H9 (cell line): Measurements from ENCODE around the gene PLXNB3. TPM values are rescaled to one million over a fixed set of nuclear protein-coding genes. Genes with fewer than 3 reads are reported as not detected.

Experiments
- DNase-seq: peaks from one replicate; pipeline ENCODE4 v3.0.0-alpha.2; 2017
- H2AFZ ChIP-seq: one replicate; pipeline ENCODE4 v1.6.1; 2013; ENCODE audit warnings: mild to moderate bottlenecking, low read length, control low read depth, moderate library complexity
- H2AK5ac ChIP-seq: 2 replicates; pipeline ENCODE4 v1.6.1; 2013; ENCODE audit warnings: low read length, control low read depth, mixed read lengths; ENCODE audit not compliant: insufficient read length
- H2BK120ac ChIP-seq: one replicate; pipeline ENCODE4 v1.6.1; 2013; ENCODE audit warnings: low read depth, mild to moderate bottlenecking, low read length, control low read depth, inconsistent platforms; ENCODE audit not compliant: poor library complexity, severe bottlenecking
- H2BK12ac ChIP-seq: 2 replicates; pipeline ENCODE4 v1.6.1; 2013; ENCODE audit warnings: low read length, control low read depth, mixed read lengths, low read depth; ENCODE audit not compliant: insufficient read length
- H2BK15ac ChIP-seq: 2 replicates; pipeline ENCODE4 v1.6.1; 2013; ENCODE audit warnings: low read depth, low read length, control low read depth
- H2BK20ac ChIP-seq: one replicate; pipeline ENCODE4 v1.6.1; 2013; ENCODE audit warnings: low read depth, mild to moderate bottlenecking, low read length, control low read depth, inconsistent platforms; ENCODE audit not compliant: poor library complexity, severe bottlenecking
- H2BK5ac ChIP-seq: 2 replicates; pipeline ENCODE4 v1.6.1; 2013; ENCODE audit warnings: low read length, control low read depth, mixed read lengths; ENCODE audit not compliant: insufficient read length
- H3K14ac ChIP-seq: 2 replicates; pipeline ENCODE4 v1.6.1; 2013; ENCODE audit warnings: low read length, control low read depth; ENCODE audit not compliant: insufficient read depth
- H3K18ac ChIP-seq: 2 replicates; pipeline ENCODE4 v1.6.1; 2013; ENCODE audit warnings: low read depth, mild to moderate bottlenecking, mixed read lengths, low read length, control low read depth; ENCODE audit not compliant: insufficient read length
- H3K23ac ChIP-seq: 2 replicates; pipeline ENCODE4 v1.6.1; 2013; ENCODE audit warnings: low read length, control low read depth, mixed read lengths, low read depth; ENCODE audit not compliant: insufficient read length
- H3K23me2 ChIP-seq: 2 replicates; pipeline ENCODE4 v1.6.1; 2013; ENCODE audit warnings: low read depth, mild to moderate bottlenecking, mixed read lengths, low read length, control low read depth; ENCODE audit not compliant: insufficient read length, poor library complexity, severe bottlenecking
- H3K27ac ChIP-seq: 2 replicates; pipeline ENCODE4 v1.5.1; 2013; ENCODE audit warnings: low read length, control low read depth, mixed read lengths, low read depth; ENCODE audit not compliant: insufficient read length
- H3K27me3 ChIP-seq: 2 replicates; pipeline ENCODE4 v1.6.1; 2013; ENCODE audit warnings: low read length, control low read depth, inconsistent platforms; ENCODE audit not compliant: insufficient read depth
- H3K4ac ChIP-seq: 2 replicates; pipeline ENCODE4 v1.6.1; 2013; ENCODE audit warnings: low read depth, mild to moderate bottlenecking, control low read depth, inconsistent platforms, low read length, moderate library complexity
- H3K4me1 ChIP-seq: 2 replicates; pipeline ENCODE4 v1.6.1; 2013; ENCODE audit warnings: low read length, control low read depth, inconsistent platforms; ENCODE audit not compliant: insufficient read depth
- H3K4me2 ChIP-seq: 2 replicates; pipeline ENCODE4 v1.6.1; 2013; ENCODE audit warnings: low read length, control low read depth, mixed read lengths; ENCODE audit not compliant: insufficient read length, insufficient read depth
- H3K56ac ChIP-seq: 2 replicates; pipeline ENCODE4 v1.6.1; 2013; ENCODE audit warnings: low read depth, mild to moderate bottlenecking, mixed read lengths, low read length, control low read depth; ENCODE audit not compliant: insufficient read length
- H3K79me1 ChIP-seq: 2 replicates; pipeline ENCODE4 v1.6.1; 2013; ENCODE audit warnings: low read depth, mild to moderate bottlenecking, moderate library complexity, low read length, control low read depth, inconsistent platforms; ENCODE audit not compliant: insufficient read depth, poor library complexity, severe bottlenecking
- H3K79me2 ChIP-seq: 2 replicates; pipeline ENCODE4 v1.6.1; 2013; ENCODE audit warnings: low read length, control low read depth, inconsistent platforms; ENCODE audit not compliant: insufficient read depth
- H3K9ac ChIP-seq: 2 replicates; pipeline ENCODE4 v1.6.1; 2013; ENCODE audit warnings: low read length, control low read depth, mixed read lengths; ENCODE audit not compliant: insufficient read length; ENCODE audit errors: extremely low read depth
- H3K9me3 ChIP-seq: one replicate; pipeline ENCODE4 v1.6.1; 2013; ENCODE audit warnings: low read depth, low read length, inconsistent platforms; ENCODE audit not compliant: control insufficient read depth
- H3T11ph ChIP-seq: one replicate; pipeline ENCODE4 v1.6.1; 2013; ENCODE audit warnings: mild to moderate bottlenecking, low read length, control low read depth, inconsistent platforms
- H4K20me1 ChIP-seq: one replicate; pipeline ENCODE4 v1.6.1; 2013; ENCODE audit not compliant: control insufficient read depth, insufficient read length, insufficient read depth
- H4K5ac ChIP-seq: 2 replicates; pipeline ENCODE4 v1.6.1; 2013; ENCODE audit warnings: low read depth, mild to moderate bottlenecking, mixed read lengths, low read length, control low read depth; ENCODE audit not compliant: insufficient read length
- H4K8ac ChIP-seq: replicated peaks from 2 replicates; pipeline ENCODE4 v1.6.1; 2013; ENCODE audit warnings: low read length, control low read depth, mixed read lengths, low read depth; ENCODE audit not compliant: insufficient read length
- H4K91ac ChIP-seq: 2 replicates; pipeline ENCODE4 v1.6.1; 2013; ENCODE audit warnings: low read depth, mild to moderate bottlenecking, moderate library complexity, mixed read lengths, low read length, control low read depth; ENCODE audit not compliant: insufficient read length
- H3K27ac Mint-ChIP-seq, 3 experiments: 2 replicates in 2 of 3; 3 replicates in 1 of 3; pipeline ENCODE4 v1.8.0; 2020 to 2021; ENCODE audit warnings: mixed read lengths in 3 of 3, mild to moderate bottlenecking in 1 of 3, moderate library complexity in 1 of 3
- H3K27me3 Mint-ChIP-seq: 2 replicates; pipeline ENCODE4 v1.8.0; 2021; ENCODE audit warnings: low read depth, mild to moderate bottlenecking, moderate library complexity, mixed read lengths
- H3K36me3 Mint-ChIP-seq, 3 experiments: 2 replicates in 2 of 3; 3 replicates in 1 of 3; pipeline ENCODE4 v1.8.0; 2020 to 2021; ENCODE audit warnings: low read depth in 3 of 3, mixed read lengths in 3 of 3; ENCODE audit not compliant: insufficient read depth in 1 of 3
- H3K4me1 Mint-ChIP-seq, 2 experiments: 2 replicates each; pipeline ENCODE4 v1.8.0; 2020; ENCODE audit warnings: mixed read lengths in 2 of 2
- H3K4me3 Mint-ChIP-seq, 2 experiments: 2 replicates in 1 of 2; 3 replicates in 1 of 2; pipeline ENCODE4 v1.8.0; 2020 to 2021; ENCODE audit warnings: mild to moderate bottlenecking in 2 of 2, mixed read lengths in 2 of 2, moderate library complexity in 1 of 2
- H3K9me3 Mint-ChIP-seq, 2 experiments: 2 replicates in 1 of 2; 3 replicates in 1 of 2; pipeline ENCODE4 v1.8.0; 2020; ENCODE audit warnings: mild to moderate bottlenecking in 2 of 2, mixed read lengths in 2 of 2, moderate library complexity in 1 of 2
- WGBS: extraction: QIAGEN DNeasy Blood & Tissue Kit; methylation state at CpG from one replicate; pipeline ENCODE4 v1.1.7; 2013; ENCODE audit warnings: missing lambda C conversion rate, low lambda C conversion rate, mixed read lengths; ENCODE audit not compliant: insufficient read length; ENCODE audit errors: extremely low coverage; 5-methylcytosine and 5-hydroxymethylcytosine counted together
- total RNA-seq: library from RNA; stranded (reverse); gene quantifications from 2 replicates; pipeline ENCODE4 v1.2.1, GENCODE V29; 2021
- TF ChIP-seq, protein P1 (sequence below): fragments of 200-600 bp; sonication (generic); conservative IDR thresholded peaks from 3 replicates; pipeline ENCODE4 v1.8.0; 2021; ENCODE audit warnings: antibody characterized with exemption, mild to moderate bottlenecking

PLXNB3 gene
- total RNA-seq, 1 experiment from 2014 or later = 1.9 TPM

DNA sequence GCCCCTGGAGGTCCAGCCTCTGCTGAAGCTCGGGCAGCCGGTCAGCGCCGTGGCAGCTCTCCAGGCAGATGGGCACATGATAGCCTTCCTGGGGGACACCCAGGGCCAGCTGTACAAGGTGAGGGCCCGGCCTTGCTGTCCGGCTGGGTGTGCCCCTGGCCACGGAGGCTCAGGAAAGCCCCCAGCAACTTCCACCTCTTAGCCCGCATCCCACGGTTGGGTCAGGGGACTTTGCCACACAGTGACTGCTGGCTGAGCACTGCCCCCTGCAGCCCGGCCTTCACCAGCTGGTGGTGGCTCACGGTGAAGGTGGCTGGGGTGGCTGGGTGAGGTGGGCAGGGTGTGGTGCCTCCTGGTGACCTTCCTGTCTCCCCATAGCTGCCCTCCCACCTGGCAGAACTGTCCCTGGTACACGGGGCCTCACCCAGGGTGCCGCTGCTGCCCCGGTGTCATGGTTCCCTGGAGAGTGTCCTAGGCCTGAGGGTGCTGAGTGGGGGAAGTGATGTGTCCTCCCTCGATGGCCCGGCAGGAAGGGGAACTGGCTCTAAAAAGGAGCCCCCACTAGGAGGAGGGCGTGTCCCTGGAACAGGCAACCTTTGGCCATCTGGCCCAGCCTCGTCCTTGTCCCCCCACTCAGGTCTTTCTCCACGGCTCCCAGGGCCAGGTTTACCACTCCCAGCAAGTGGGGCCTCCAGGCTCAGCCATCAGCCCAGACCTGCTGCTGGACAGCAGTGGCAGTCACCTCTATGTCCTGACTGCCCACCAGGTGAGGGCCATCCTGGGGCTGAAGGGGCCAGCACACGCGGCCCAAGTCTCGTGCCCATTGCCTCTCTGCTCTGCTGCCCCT lies 4.5 kb downstream of the PLXNB3 start:
- Histone ChIP-seq H3K23ac (no peak overlapping the region), H4K5ac (no peak overlapping the region), H3K14ac (no peak overlapping the region), H4K91ac (no peak overlapping the region), H3K27me3 (no peaks in the 10 kb centered on the region), H3T11ph (no peak overlapping the region), H3K4ac (no peak overlapping the region), H2BK12ac (no peak overlapping the region), H2AK5ac (no peak overlapping the region), H2BK20ac (no peak overlapping the region), H2BK15ac (no peak overlapping the region), H3K56ac (no peak overlapping the region), H3K9ac (no peak overlapping the region), H4K8ac (no peak overlapping the region), H3K79me2 (no peaks in the 10 kb centered on the region), H3K9me3 (no peaks in the 10 kb centered on the region), H4K20me1 (no peaks in the 10 kb centered on the region), H3K79me1 (no peaks in the 10 kb centered on the region), H3K4me1 (no peaks in the 10 kb centered on the region), H2BK5ac (no peak overlapping the region), H3K4me2 (no peak overlapping the region), H2AFZ (no peak overlapping the region), H2BK120ac (no peak overlapping the region), H3K23me2 (no peaks in the 10 kb centered on the region), H3K18ac (no peak overlapping the region), H3K27ac (no peak overlapping the region)
- Mint-ChIP-seq H3K36me3 (no peaks in the 10 kb centered on the region; a peak in 3 of 7 replicates), H3K4me1 (peaks cover 4 to 6% of the 10 kb centered on the region in 2 experiments; a peak in 3 of 4 replicates), H3K27ac (no peak overlapping the region), H3K27me3 (peaks cover 7% of the 10 kb centered on the region; the same call in 1 of the 2 replicates), H3K4me3 (no peak overlapping the region), H3K9me3 (peaks cover 26 to 60% of the 10 kb centered on the region in 2 experiments)
- no CpG with 5 or more reads among the region's 22 CpGs for WGBS
- DNase-seq = peak; percentile 28
- TF ChIP-seq, protein P1, sequence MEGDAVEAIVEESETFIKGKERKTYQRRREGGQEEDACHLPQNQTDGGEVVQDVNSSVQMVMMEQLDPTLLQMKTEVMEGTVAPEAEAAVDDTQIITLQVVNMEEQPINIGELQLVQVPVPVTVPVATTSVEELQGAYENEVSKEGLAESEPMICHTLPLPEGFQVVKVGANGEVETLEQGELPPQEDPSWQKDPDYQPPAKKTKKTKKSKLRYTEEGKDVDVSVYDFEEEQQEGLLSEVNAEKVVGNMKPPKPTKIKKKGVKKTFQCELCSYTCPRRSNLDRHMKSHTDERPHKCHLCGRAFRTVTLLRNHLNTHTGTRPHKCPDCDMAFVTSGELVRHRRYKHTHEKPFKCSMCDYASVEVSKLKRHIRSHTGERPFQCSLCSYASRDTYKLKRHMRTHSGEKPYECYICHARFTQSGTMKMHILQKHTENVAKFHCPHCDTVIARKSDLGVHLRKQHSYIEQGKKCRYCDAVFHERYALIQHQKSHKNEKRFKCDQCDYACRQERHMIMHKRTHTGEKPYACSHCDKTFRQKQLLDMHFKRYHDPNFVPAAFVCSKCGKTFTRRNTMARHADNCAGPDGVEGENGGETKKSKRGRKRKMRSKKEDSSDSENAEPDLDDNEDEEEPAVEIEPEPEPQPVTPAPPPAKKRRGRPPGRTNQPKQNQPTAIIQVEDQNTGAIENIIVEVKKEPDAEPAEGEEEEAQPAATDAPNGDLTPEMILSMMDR = no peak; the same call in 2 of the 3 replicates
